SK-N-SH (cell line): Measurements from ENCODE around the gene RER1. TPM values are rescaled to one million over a fixed set of nuclear protein-coding genes. Genes with fewer than 3 reads are reported as not detected.

Experiments used
- CTCF ChIA-PET: fragments of 300-600, 350-600 bp; formaldehyde crosslinking; extraction: SDS; loops from one replicate; lab custom pipeline; 2021; lab: Yijun Ruan, JAX
- POLR2A ChIA-PET: fragments of 350-600 bp; sonication (Branson Sonifier 250); formaldehyde crosslinking; extraction: SDS; loops from one replicate; lab custom pipeline; 2020; ENCODE audit warnings: antibody characterized with exemption, inconsistent platforms; lab: Yijun Ruan, JAX
- DNase-seq: peaks from one replicate; pipeline ENCODE4 v3.0.0; 2012
- H2AFZ ChIP-seq: fragments of 200-600 bp; sonication (generic); 2 replicates; pipeline ENCODE4 v1.8.1; 2016; ENCODE audit warnings: antibody characterized with exemption, mild to moderate bottlenecking, low read depth
- H3F3A ChIP-seq: fragments of 200-600 bp; sonication (generic); replicated peaks from 2 replicates; pipeline ENCODE3; 2016; ENCODE audit warnings: antibody characterized with exemption, mild to moderate bottlenecking; ENCODE audit not compliant: insufficient read depth
- H3K27ac ChIP-seq, 2 experiments: fragments of 200-500 bp in 1 of 2; fragments of 200-600 bp in 1 of 2; sonication (Bioruptor generic) in 1 of 2; sonication (generic), shearing (Covaris generic) in 1 of 2; 2 replicates each; pipeline versions ENCODE4 v1.5.1 to v1.6.1; 2014 to 2016; ENCODE audit warnings: low read depth in 2 of 2, inconsistent platforms in 1 of 2, low read length in 1 of 2, mild to moderate bottlenecking in 1 of 2, mixed read lengths in 1 of 2
- H3K27me3 ChIP-seq: fragments of 200-600 bp; sonication (generic), shearing (Covaris generic); 2 replicates; pipeline ENCODE4 v1.6.1; 2016; ENCODE audit warnings: mixed run types; ENCODE audit not compliant: insufficient read depth
- H3K36me3 ChIP-seq, 2 experiments: fragments of 200-500 bp in 1 of 2; fragments of 200-600 bp in 1 of 2; sonication (Bioruptor generic) in 1 of 2; sonication (generic) in 1 of 2; replicated peaks in 1 of 2; 2 replicates each; pipeline versions ENCODE3 to v1.5.1; 2014 to 2016; ENCODE audit warnings: low read length in 1 of 2, mild to moderate bottlenecking in 1 of 2; ENCODE audit not compliant: insufficient read depth in 2 of 2, control insufficient read depth in 1 of 2
- H3K4me1 ChIP-seq, 2 experiments: fragments of 200-500 bp in 1 of 2; fragments of 200-600 bp in 1 of 2; sonication (Bioruptor generic) in 1 of 2; sonication (generic), shearing (Covaris generic) in 1 of 2; 2 replicates each; pipeline versions ENCODE4 v1.5.1 to v1.6.1; 2014 to 2016; ENCODE audit warnings: low read depth in 1 of 2, low read length in 1 of 2, mixed run types in 1 of 2; ENCODE audit not compliant: insufficient read depth in 2 of 2, control insufficient read depth in 1 of 2
- H3K4me2 ChIP-seq: fragments of 200-600 bp; sonication (generic), shearing (Covaris generic); 2 replicates; pipeline ENCODE4 v1.6.1; 2017; ENCODE audit warnings: mixed run types
- H3K4me3 ChIP-seq, 2 experiments: fragments of 200-500 bp in 1 of 2; fragments of 200-600 bp in 1 of 2; sonication (Bioruptor generic) in 1 of 2; sonication (generic), shearing (Covaris generic) in 1 of 2; 2 replicates each; pipeline versions ENCODE4 v1.5.1 to v1.8.1; 2014 to 2016; ENCODE audit warnings: low read depth in 2 of 2, inconsistent platforms in 1 of 2, low read length in 1 of 2, mild to moderate bottlenecking in 1 of 2, mixed read lengths in 1 of 2, moderate library complexity in 1 of 2
- H3K79me2 ChIP-seq: fragments of 200-600 bp; sonication (generic); 2 replicates; pipeline ENCODE4 v1.8.1; 2017; ENCODE audit warnings: mild to moderate bottlenecking; ENCODE audit not compliant: insufficient read depth
- H3K9ac ChIP-seq: fragments of 200-600 bp; sonication (generic); 2 replicates; pipeline ENCODE4 v1.6.1; 2017; ENCODE audit warnings: mixed run types
- H3K9me2 ChIP-seq: fragments of 200-600 bp; sonication (generic); 2 replicates; pipeline ENCODE4 v1.6.1; 2017; ENCODE audit warnings: mixed run types
- H3K9me3 ChIP-seq: fragments of 200-600 bp; sonication (generic); 2 replicates; pipeline ENCODE4 v1.6.1; 2017; ENCODE audit warnings: mixed run types, mild to moderate bottlenecking, moderate library complexity
- H4K20me1 ChIP-seq: fragments of 200-600 bp; sonication (generic); 2 replicates; pipeline ENCODE4 v1.6.1; 2017; ENCODE audit warnings: mild to moderate bottlenecking, mixed run types; ENCODE audit not compliant: insufficient read depth
- CHD2 ChIP-seq: fragments of 150-350 bp; IDR thresholded peaks from 2 replicates; pipeline ENCODE4 v1.6.1; 2018; ENCODE audit warnings: low read length; ENCODE audit not compliant: partially characterized antibody
- ELF1 ChIP-seq: IDR thresholded peaks from 2 replicates; pipeline ENCODE4 v1.4.0; 2012
- EP300 ChIP-seq, 2 experiments: IDR thresholded peaks; 2 replicates each; pipeline versions ENCODE4 v1.4.0 to v1.6.1; 2012; ENCODE audit warnings: borderline replicate concordance in 1 of 2, low read depth in 1 of 2, low read length in 1 of 2
- FOSL2 ChIP-seq: IDR thresholded peaks from 2 replicates; pipeline ENCODE4 v1.4.0; 2012; ENCODE audit warnings: low read depth, mild to moderate bottlenecking, moderate library complexity, borderline replicate concordance
- FOXM1 ChIP-seq: IDR thresholded peaks from 2 replicates; pipeline ENCODE4 v1.4.0; 2012; ENCODE audit warnings: low read depth, mild to moderate bottlenecking
- GATA2 ChIP-seq: sonication (generic); formaldehyde crosslinking; IDR thresholded peaks from 2 replicates; pipeline ENCODE4 v1.5.0; 2020; ENCODE audit warnings: mild to moderate bottlenecking, missing genetic modification reagents
- IRF3 ChIP-seq: fragments of 150-350 bp; IDR thresholded peaks from 2 replicates; pipeline ENCODE4 v1.6.1; 2016; ENCODE audit warnings: mild to moderate bottlenecking, low read depth, low read length
- JUND ChIP-seq: IDR thresholded peaks from 2 replicates; pipeline ENCODE4 v1.4.0; 2012
- NFIC ChIP-seq: IDR thresholded peaks from 2 replicates; pipeline ENCODE4 v1.4.0; 2012; ENCODE audit warnings: borderline replicate concordance
- NRF1 ChIP-seq: IDR thresholded peaks from 2 replicates; pipeline ENCODE4 v1.6.1; 2012; ENCODE audit warnings: low read depth, mild to moderate bottlenecking, low read length
- POLR2AphosphoS5 ChIP-seq: IDR thresholded peaks from 2 replicates; pipeline ENCODE4 v1.6.1; 2012; ENCODE audit warnings: low read depth, low read length
- RAD21 ChIP-seq: IDR thresholded peaks from 2 replicates; pipeline ENCODE4 v1.6.1; 2012; ENCODE audit warnings: mild to moderate bottlenecking, low read length
- RCOR1 ChIP-seq: fragments of 150-350 bp; IDR thresholded peaks from 2 replicates; pipeline ENCODE4 v1.6.1; 2017; ENCODE audit warnings: antibody characterized with exemption, low read length
- SIN3A ChIP-seq: IDR thresholded peaks from 2 replicates; pipeline ENCODE4 v1.6.1; 2012; ENCODE audit warnings: low read depth, mild to moderate bottlenecking, low read length, moderate library complexity, borderline replicate concordance
- TCF12 ChIP-seq: IDR thresholded peaks from 2 replicates; pipeline ENCODE4 v1.4.0; 2012
- USF1 ChIP-seq: IDR thresholded peaks from 2 replicates; pipeline ENCODE4 v1.4.0; 2012; ENCODE audit warnings: low read depth, borderline replicate concordance
- YY1 ChIP-seq: IDR thresholded peaks from 2 replicates; pipeline ENCODE4 v1.4.0; 2012; ENCODE audit warnings: low read depth, mild to moderate bottlenecking
- WGBS: methylation state at CpG from one replicate; pipeline ENCODE4 v1.1.6; 2017; ENCODE audit warnings: low lambda C conversion rate; 5-methylcytosine and 5-hydroxymethylcytosine counted together
- polyA plus RNA-seq, 3 experiments: library from polyadenylated mRNA; depleted of rRNA; stranded (reverse); fragments of >200 nt; gene quantifications; 2 replicates each; pipeline ENCODE4 v1.2.3, GENCODE V29; 2012
- TF ChIP-seq, protein P1 (sequence below): fragments of 150-350 bp; IDR thresholded peaks from 2 replicates; pipeline ENCODE4 v1.6.1; 2017; ENCODE audit warnings: antibody characterized with exemption, low read length, low read depth, borderline replicate concordance
- TF ChIP-seq, protein P2 (sequence below): IDR thresholded peaks from 2 replicates; pipeline ENCODE4 v1.4.0; 2012; ENCODE audit warnings: low read depth
- TF ChIP-seq, protein P3 (sequence below): fragments of 200-600 bp; sonication (generic); IDR thresholded peaks from 2 replicates; pipeline ENCODE4 v1.6.1; 2017; ENCODE audit warnings: antibody characterized with exemption, mild to moderate bottlenecking, moderate library complexity

Gene RER1
- polyA plus RNA-seq, 1 of the 3 experiments (the other 2 are of a cell fraction), result 181 TPM

DNA sequence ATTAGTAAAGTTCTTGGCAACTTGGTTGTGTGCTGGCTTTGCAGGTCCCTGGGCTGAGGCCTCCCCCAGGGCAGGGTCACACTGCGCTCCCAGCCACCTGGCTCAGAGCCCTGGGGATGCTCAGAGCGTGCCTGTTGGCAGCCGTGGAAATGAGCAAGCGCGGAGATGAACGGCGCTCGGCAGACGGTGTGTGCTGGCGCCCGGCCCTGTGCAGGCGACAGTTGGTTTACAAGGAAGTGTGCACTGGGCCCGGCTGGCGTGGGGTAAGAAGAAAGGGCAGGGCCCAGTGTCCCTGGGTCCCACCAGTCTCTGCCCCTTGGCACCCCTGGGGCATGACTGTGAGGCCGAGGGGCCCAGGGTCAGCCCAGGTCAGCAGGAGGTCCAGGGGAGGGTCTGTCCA is 46.4 kb downstream of the RER1 start:
- Histone ChIP-seq H3K79me2 (no peaks in the 10 kb centered on the region), H3K36me3 (no peaks in the 10 kb centered on the region), H3K4me2 (no peak overlapping the region), H3K27me3 (peaks cover 16% of the 10 kb centered on the region), H3K9me2 (no peaks in the 10 kb centered on the region), H3K9ac (no peak overlapping the region), H3K4me3 (no peak overlapping the region), H2AFZ (no peak overlapping the region), H3K27ac (no peak overlapping the region), H3F3A (no peaks in the 10 kb centered on the region), H4K20me1 (no peaks in the 10 kb centered on the region), H3K4me1 (no peaks in the 10 kb centered on the region), H3K9me3 (no peaks in the 10 kb centered on the region)
- TF ChIP-seq, protein P1, sequence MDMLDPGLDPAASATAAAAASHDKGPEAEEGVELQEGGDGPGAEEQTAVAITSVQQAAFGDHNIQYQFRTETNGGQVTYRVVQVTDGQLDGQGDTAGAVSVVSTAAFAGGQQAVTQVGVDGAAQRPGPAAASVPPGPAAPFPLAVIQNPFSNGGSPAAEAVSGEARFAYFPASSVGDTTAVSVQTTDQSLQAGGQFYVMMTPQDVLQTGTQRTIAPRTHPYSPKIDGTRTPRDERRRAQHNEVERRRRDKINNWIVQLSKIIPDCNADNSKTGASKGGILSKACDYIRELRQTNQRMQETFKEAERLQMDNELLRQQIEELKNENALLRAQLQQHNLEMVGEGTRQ, result no peak
- TF ChIP-seq EP300 (IDR thresholded peaks at IDR 0.05; ENCODE audit: borderline replicate concordance in 1 of 2, low read depth in 1 of 2, low read length in 1 of 2), result no peak
- no peak for TF ChIP-seq JUND
- no peak for TF ChIP-seq YY1
- 47% methylated on average over 12 of the region's 15 CpGs for WGBS
- ChIA-PET CTCF (interaction anchor here (0.7 kb wide), 1 partner anchor 23 kb away, joined by 3 read pairs; no protein-coding TSS in a partner anchor), POLR2A (no interaction called here)
- DNase-seq, result no peak

DNA sequence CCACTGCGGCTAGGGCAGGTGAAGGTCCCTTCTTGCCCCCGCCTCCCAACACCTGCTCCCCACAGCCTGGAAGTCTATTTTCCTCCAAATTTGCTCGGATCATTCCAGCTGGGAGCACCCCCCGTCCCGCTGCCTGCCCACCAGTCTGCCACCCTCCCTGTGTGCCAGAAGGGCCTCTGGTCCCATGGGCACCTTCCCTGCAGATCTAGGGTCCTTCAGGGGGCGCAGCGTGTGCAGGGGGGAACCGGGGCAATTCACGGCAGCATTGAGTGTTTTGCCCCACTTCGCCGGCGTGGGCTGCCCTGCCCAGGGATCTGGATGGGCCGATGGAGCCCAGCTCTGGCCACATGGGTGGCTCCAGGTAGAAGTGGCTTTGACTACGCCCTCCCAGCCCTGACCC is 47.0 kb downstream of the RER1 start:
- TF ChIP-seq, protein P2, sequence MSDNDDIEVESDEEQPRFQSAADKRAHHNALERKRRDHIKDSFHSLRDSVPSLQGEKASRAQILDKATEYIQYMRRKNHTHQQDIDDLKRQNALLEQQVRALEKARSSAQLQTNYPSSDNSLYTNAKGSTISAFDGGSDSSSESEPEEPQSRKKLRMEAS, result no peak
- TF ChIP-seq IRF3 (no peak), NFIC (no peak)
- TF ChIP-seq, all 33 proteins: peak for 0
- Histone ChIP-seq H3K9me3 (no peaks in the 10 kb centered on the region), H4K20me1 (no peaks in the 10 kb centered on the region), H3F3A (no peaks in the 10 kb centered on the region), H3K4me1 (no peaks in the 10 kb centered on the region), H2AFZ (no peak overlapping the region), H3K9ac (no peak overlapping the region), H3K4me2 (no peak overlapping the region), H3K36me3 (no peaks in the 10 kb centered on the region), H3K79me2 (no peaks in the 10 kb centered on the region), H3K27me3 (peaks cover 12% of the 10 kb centered on the region; the same call in 1 of the 2 replicates), H3K4me3 (no peak overlapping the region), H3K27ac (no peak overlapping the region), H3K9me2 (no peaks in the 10 kb centered on the region)
- WGBS, result 55% methylated on average over 9 of the region's 14 CpGs
- no peak for DNase-seq
- CTCF ChIA-PET, result interaction anchor here (0.7 to 2.1 kb wide), 4 partner anchors 22 to 110 kb away, joined by 3 to 6 read pairs (median 3); no protein-coding TSS in a partner anchor
- POLR2A ChIA-PET, result no interaction called here

- no peaks in the 10 kb centered on the region for H3K36me3 ChIP-seq
- peaks cover 9% of the 10 kb centered on the region; the same call in 1 of the 2 replicates for H3K27me3 ChIP-seq
- H3K4me2 ChIP-seq, result no peak overlapping the region
- WGBS, result 48% methylated on average over 11 of the region's 15 CpGs
- no peaks in the 10 kb centered on the region for H3K79me2 ChIP-seq
- no peaks in the 10 kb centered on the region for H3K9me2 ChIP-seq
- no peak overlapping the region for H2AFZ ChIP-seq
- H3K9ac ChIP-seq, result no peak overlapping the region
- CTCF ChIA-PET, result interaction anchor here (0.9 to 2.6 kb wide), 4 partner anchors 8 to 109 kb away, joined by 3 to 13 read pairs (median 4); no protein-coding TSS in a partner anchor
- no peaks in the 10 kb centered on the region for H3F3A ChIP-seq
- H3K4me3 ChIP-seq, result no peak overlapping the region
- no peak for DNase-seq
- H3K27ac ChIP-seq, result no peak overlapping the region
- POLR2A ChIA-PET, result no interaction called here
- H4K20me1 ChIP-seq, result no peaks in the 10 kb centered on the region
- no peaks in the 10 kb centered on the region for H3K9me3 ChIP-seq
- H3K4me1 ChIP-seq, result no peaks in the 10 kb centered on the region
- TF ChIP-seq ELF1 (no peak), RAD21 (no peak), TCF12 (no peak), RCOR1 (no peak), NRF1 (no peak), SIN3A (no peak), GATA2 (CRISPR knock-in tag) (no peak), CHD2 (no peak), POLR2AphosphoS5 (no peak), FOSL2 (no peak), USF1 (no peak), FOXM1 (no peak)
- TF ChIP-seq, protein P3, sequence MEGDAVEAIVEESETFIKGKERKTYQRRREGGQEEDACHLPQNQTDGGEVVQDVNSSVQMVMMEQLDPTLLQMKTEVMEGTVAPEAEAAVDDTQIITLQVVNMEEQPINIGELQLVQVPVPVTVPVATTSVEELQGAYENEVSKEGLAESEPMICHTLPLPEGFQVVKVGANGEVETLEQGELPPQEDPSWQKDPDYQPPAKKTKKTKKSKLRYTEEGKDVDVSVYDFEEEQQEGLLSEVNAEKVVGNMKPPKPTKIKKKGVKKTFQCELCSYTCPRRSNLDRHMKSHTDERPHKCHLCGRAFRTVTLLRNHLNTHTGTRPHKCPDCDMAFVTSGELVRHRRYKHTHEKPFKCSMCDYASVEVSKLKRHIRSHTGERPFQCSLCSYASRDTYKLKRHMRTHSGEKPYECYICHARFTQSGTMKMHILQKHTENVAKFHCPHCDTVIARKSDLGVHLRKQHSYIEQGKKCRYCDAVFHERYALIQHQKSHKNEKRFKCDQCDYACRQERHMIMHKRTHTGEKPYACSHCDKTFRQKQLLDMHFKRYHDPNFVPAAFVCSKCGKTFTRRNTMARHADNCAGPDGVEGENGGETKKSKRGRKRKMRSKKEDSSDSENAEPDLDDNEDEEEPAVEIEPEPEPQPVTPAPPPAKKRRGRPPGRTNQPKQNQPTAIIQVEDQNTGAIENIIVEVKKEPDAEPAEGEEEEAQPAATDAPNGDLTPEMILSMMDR, result no peak
Observed at GRCh38 chr1:2439369-2439768, 47.7 kb downstream of the RER1 start.
